ENCODE results near the gene ANKRD44.

DNA sequence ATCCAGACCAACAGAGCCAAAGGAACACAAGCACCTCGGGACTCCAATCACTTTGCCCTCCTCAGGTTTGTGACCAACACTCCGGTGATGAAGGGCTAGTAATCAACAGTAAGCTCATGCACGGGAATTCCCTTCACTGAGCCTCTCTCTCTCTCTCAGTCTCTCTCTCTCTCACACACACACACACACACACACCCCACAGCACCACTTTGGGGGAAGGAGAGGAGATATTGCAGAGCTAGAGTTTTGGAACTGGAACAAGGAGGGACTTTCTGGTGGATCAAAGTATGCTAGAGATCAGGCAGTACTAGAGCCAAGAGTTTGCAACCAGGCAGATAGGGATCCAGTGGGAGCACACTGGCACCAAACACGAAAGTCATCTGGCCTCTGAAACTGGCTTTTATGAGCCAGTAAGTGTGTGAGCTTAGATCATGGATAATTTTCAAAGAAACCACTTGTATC is 98.7 kb downstream of the ANKRD44 start:
- TF ChIP-seq, protein P1, sequence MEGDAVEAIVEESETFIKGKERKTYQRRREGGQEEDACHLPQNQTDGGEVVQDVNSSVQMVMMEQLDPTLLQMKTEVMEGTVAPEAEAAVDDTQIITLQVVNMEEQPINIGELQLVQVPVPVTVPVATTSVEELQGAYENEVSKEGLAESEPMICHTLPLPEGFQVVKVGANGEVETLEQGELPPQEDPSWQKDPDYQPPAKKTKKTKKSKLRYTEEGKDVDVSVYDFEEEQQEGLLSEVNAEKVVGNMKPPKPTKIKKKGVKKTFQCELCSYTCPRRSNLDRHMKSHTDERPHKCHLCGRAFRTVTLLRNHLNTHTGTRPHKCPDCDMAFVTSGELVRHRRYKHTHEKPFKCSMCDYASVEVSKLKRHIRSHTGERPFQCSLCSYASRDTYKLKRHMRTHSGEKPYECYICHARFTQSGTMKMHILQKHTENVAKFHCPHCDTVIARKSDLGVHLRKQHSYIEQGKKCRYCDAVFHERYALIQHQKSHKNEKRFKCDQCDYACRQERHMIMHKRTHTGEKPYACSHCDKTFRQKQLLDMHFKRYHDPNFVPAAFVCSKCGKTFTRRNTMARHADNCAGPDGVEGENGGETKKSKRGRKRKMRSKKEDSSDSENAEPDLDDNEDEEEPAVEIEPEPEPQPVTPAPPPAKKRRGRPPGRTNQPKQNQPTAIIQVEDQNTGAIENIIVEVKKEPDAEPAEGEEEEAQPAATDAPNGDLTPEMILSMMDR (IDR thresholded peaks at IDR 0.05 in 4 of 5, conservative IDR thresholded peaks at IDR 0.05 in 1 of 5), result no peak
- TF ChIP-seq POLR2A (IDR thresholded peaks at IDR 0.05), result no peak

Measured in gastrocnemius medialis (tissue), 4 donors.